NCI-H187 (cell line): ENCODE data around the gene GFY.

Experiments used
- DNase-seq, 2 experiments: peaks; one replicate each; lab custom pipeline; 2025; lab: John Stamatoyannopoulos, UW

Gene GFY

GRCh38 chr19:49425178-49425577 is at the start of gene GFY:
TSS of gene GFY (plus strand) at chr19:49425388. CDS start at chr19:49426431, 1,043 bp downstream.
- DNase-seq: no peak

- DNase-seq: no peak
Observed at GRCh38 chr19:49378512-49378911, 46.7 kb upstream of the GFY start.

GRCh38 chr19:49380391-49380790 is 44.8 kb upstream of the GFY start:
- DNase-seq: no peak

- DNase-seq: no peak
Observed at GRCh38 chr19:49382639-49383038, 42.5 kb upstream of the GFY start.

GRCh38 chr19:49383599-49383998 is 41.6 kb upstream of the GFY start:
- DNase-seq: no peak

GRCh38 chr19:49387936-49388372 is 37.2 kb upstream of the GFY start, which contains the start of gene KASH5:
TSS of gene KASH5 (plus strand) at chr19:49388249. CDS start at chr19:49390884, 2,635 bp downstream.
- DNase-seq: peak; percentile 19 to 27

GRCh38 chr19:49389406-49389805 is 35.8 kb upstream of the GFY start:
- no peak for DNase-seq

- DNase-seq: no peak
Observed at GRCh38 chr19:49390131-49390928, 34.9 kb upstream of the GFY start.

- no peak for DNase-seq
Observed at GRCh38 chr19:49390929-49391359, 34.2 kb upstream of the GFY start.

- peak; percentile 61 to 82 for DNase-seq
Observed at GRCh38 chr19:49391581-49392399, 33.4 kb upstream of the GFY start.

- DNase-seq: no peak
Observed at GRCh38 chr19:49393881-49394280, 31.3 kb upstream of the GFY start.

- DNase-seq: no peak
Observed at GRCh38 chr19:49395581-49396407, 29.4 kb upstream of the GFY start.

GRCh38 chr19:49396738-49397505 is 28.3 kb upstream of the GFY start:
- DNase-seq: no peak

GRCh38 chr19:49398001-49398615 is 27.1 kb upstream of the GFY start:
- no peak for DNase-seq

GRCh38 chr19:49398931-49399330 is 26.3 kb upstream of the GFY start:
- DNase-seq: no peak

- no peak for DNase-seq
Observed at GRCh38 chr19:49400029-49400428, 25.2 kb upstream of the GFY start.

- DNase-seq: peak; percentile 98 to 99
Observed at GRCh38 chr19:49403404-49404187, 21.6 kb upstream of the GFY start.

GRCh38 chr19:49407079-49407478 is 18.1 kb upstream of the GFY start:
- DNase-seq: no peak

GRCh38 chr19:49407482-49408015 is 17.6 kb upstream of the GFY start:
- no peak for DNase-seq
